ENCODE results near the gene PLPP4. TPM values are rescaled to one million over a fixed set of nuclear protein-coding genes. Genes with fewer than 3 reads are reported as not detected.

PLPP4 gene
- total RNA-seq, 1 experiment from 2014 or later, result not detected

DNA sequence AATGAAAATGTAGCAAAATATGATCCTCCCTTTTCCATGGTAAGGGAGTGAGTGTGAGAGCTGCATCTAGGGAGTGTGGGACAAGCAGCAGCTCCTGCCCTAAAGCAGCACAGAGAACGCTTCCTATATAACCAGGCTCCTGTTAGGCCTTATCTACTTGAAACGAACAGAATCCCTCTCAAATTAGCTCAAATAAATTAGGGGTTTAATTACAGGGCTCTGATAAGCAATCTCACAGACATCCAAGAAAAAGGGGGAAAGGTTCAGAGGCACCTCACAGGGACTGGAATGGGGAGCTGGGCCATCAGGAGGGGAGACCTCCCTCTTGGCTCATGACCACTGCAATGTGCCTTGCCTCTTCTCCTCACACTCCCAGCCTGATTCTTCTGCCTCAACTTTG lies 57.9 kb downstream of the PLPP4 start:
- no peak overlapping the region for H3K27ac ChIP-seq (ENCODE audit: low read depth, low read length)
- H3K4me3 ChIP-seq (replicated peaks in 1 of 2; ENCODE audit: low read depth in 1 of 2, low read length in 2 of 2), result no peak overlapping the region
- H2AFZ ChIP-seq (ENCODE audit: low read depth, low read length, poor library complexity, severe bottlenecking), result no peak overlapping the region
- intact Hi-C loops (cut with micrococcal nuclease), result no loop called here
- 0 out of 4 replicates have a peak, but pooled peaks cover 0 to 6% of the 10 kb centered on the region in 2 experiments for H3K4me1 ChIP-seq (ENCODE audit: control insufficient read depth in 1 of 2, insufficient read depth in 2 of 2, low read length in 2 of 2)
- no peaks in the 10 kb centered on the region for H3K79me2 ChIP-seq (ENCODE audit: insufficient read depth, low read length)
- TF ChIP-seq, protein P1, sequence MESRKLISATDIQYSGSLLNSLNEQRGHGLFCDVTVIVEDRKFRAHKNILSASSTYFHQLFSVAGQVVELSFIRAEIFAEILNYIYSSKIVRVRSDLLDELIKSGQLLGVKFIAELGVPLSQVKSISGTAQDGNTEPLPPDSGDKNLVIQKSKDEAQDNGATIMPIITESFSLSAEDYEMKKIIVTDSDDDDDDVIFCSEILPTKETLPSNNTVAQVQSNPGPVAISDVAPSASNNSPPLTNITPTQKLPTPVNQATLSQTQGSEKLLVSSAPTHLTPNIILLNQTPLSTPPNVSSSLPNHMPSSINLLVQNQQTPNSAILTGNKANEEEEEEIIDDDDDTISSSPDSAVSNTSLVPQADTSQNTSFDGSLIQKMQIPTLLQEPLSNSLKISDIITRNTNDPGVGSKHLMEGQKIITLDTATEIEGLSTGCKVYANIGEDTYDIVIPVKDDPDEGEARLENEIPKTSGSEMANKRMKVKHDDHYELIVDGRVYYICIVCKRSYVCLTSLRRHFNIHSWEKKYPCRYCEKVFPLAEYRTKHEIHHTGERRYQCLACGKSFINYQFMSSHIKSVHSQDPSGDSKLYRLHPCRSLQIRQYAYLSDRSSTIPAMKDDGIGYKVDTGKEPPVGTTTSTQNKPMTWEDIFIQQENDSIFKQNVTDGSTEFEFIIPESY (IDR thresholded peaks at IDR 0.05; ENCODE audit: extremely low read depth, insufficient replicate concordance, low read length), result no peak
- TF ChIP-seq, protein P2, sequence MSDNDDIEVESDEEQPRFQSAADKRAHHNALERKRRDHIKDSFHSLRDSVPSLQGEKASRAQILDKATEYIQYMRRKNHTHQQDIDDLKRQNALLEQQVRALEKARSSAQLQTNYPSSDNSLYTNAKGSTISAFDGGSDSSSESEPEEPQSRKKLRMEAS (IDR thresholded peaks at IDR 0.05), result no peak
- TF ChIP-seq TCF7L2 (IDR thresholded peaks at IDR 0.05; ENCODE audit: borderline replicate concordance, extremely low read depth, insufficient read depth, insufficient read length), result no peak
- no peak for TF ChIP-seq EZH2phosphoT487 (IDR thresholded peaks at IDR 0.05; ENCODE audit: borderline replicate concordance)
- TF ChIP-seq JUND (IDR thresholded peaks at IDR 0.05), result no peak
- no peaks in the 10 kb centered on the region for H3K36me3 ChIP-seq (ENCODE audit: control insufficient read depth in 1 of 2, insufficient read depth in 2 of 2, low read length in 2 of 2)
- H4K20me1 ChIP-seq (ENCODE audit: insufficient read depth), result no peaks in the 10 kb centered on the region
- ChIA-PET RAD21 (ENCODE audit: low non-redundant PET in 1 of 2, low total read pairs in 2 of 2, uncharacterized antibody in 2 of 2, unreplicated experiment in 2 of 2) (no interaction called here), POLR2A (no interaction called here), CTCF (no interaction called here)
- H3K9ac ChIP-seq (ENCODE audit: low read length), result no peak overlapping the region
- DNase-seq (ENCODE audit: low read depth, low spot score), result no peak
- peaks cover 32% of the 10 kb centered on the region for H3K27me3 ChIP-seq (ENCODE audit: insufficient read depth, low read length)
- H3K4me2 ChIP-seq (ENCODE audit: low read length), result no peak overlapping the region
- no peak for ATAC-seq
- no peaks in the 10 kb centered on the region for H3K9me2 ChIP-seq (ENCODE audit: insufficient read depth)
- BruUV-seq (replicated peaks), result no TSS peak
- H3K9me3 ChIP-seq (ENCODE audit: control insufficient read depth in 1 of 2, insufficient read depth in 1 of 2, low read depth in 1 of 2, low read length in 2 of 2), result no peaks in the 10 kb centered on the region

DNA sequence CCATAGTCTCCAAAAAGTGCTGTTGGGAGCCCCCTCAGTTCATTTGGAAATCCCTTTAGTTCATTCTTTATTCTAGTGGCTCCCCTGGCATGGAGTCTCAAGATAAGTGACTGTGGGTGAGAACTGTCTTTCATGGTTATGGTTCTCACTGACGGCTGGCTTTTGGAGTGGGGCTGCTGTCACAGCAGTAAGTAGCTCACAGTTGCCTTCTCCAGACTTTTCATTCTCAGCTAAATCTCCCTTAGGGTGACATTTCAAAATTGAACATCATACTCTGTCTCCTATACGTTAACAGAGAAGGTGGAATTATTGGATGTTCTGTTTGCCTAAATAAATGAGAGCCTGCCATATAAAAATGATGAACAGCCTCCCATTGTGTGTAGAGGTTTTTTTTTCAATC lies 58.7 kb downstream of the PLPP4 start:
- TF ChIP-seq JUND (IDR thresholded peaks at IDR 0.05), result no peak
- TF ChIP-seq POLR2A (IDR thresholded peaks at IDR 0.05; ENCODE audit: borderline replicate concordance, extremely low read depth, insufficient read depth, insufficient read length), result no peak
- TF ChIP-seq YY1 (IDR thresholded peaks at IDR 0.05; ENCODE audit: extremely low read depth, insufficient replicate concordance, low read depth, low read length), result no peak
- no peak for TF ChIP-seq EGR1 (IDR thresholded peaks at IDR 0.05; ENCODE audit: low read depth)
- TF ChIP-seq CEBPB (IDR thresholded peaks at IDR 0.05; ENCODE audit: low read depth), result no peak
- TF ChIP-seq FOSL1 (IDR thresholded peaks at IDR 0.05; ENCODE audit: low read depth), result no peak
- TF ChIP-seq, protein P3, sequence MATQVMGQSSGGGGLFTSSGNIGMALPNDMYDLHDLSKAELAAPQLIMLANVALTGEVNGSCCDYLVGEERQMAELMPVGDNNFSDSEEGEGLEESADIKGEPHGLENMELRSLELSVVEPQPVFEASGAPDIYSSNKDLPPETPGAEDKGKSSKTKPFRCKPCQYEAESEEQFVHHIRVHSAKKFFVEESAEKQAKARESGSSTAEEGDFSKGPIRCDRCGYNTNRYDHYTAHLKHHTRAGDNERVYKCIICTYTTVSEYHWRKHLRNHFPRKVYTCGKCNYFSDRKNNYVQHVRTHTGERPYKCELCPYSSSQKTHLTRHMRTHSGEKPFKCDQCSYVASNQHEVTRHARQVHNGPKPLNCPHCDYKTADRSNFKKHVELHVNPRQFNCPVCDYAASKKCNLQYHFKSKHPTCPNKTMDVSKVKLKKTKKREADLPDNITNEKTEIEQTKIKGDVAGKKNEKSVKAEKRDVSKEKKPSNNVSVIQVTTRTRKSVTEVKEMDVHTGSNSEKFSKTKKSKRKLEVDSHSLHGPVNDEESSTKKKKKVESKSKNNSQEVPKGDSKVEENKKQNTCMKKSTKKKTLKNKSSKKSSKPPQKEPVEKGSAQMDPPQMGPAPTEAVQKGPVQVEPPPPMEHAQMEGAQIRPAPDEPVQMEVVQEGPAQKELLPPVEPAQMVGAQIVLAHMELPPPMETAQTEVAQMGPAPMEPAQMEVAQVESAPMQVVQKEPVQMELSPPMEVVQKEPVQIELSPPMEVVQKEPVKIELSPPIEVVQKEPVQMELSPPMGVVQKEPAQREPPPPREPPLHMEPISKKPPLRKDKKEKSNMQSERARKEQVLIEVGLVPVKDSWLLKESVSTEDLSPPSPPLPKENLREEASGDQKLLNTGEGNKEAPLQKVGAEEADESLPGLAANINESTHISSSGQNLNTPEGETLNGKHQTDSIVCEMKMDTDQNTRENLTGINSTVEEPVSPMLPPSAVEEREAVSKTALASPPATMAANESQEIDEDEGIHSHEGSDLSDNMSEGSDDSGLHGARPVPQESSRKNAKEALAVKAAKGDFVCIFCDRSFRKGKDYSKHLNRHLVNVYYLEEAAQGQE (IDR thresholded peaks at IDR 0.05; ENCODE audit: low read depth), result no peak
- TF ChIP-seq SRF (IDR thresholded peaks at IDR 0.05; ENCODE audit: low read depth), result no peak
- no peaks in the 10 kb centered on the region for H3K9me2 ChIP-seq (ENCODE audit: insufficient read depth)
- H3K36me3 ChIP-seq (ENCODE audit: control insufficient read depth in 1 of 2, insufficient read depth in 2 of 2, low read length in 2 of 2), result no peaks in the 10 kb centered on the region
- H4K20me1 ChIP-seq (ENCODE audit: insufficient read depth), result no peaks in the 10 kb centered on the region
- no peak overlapping the region for H3K9ac ChIP-seq (ENCODE audit: low read length)
- no TSS peak for BruUV-seq (replicated peaks)
- H3K79me2 ChIP-seq (ENCODE audit: insufficient read depth, low read length), result no peaks in the 10 kb centered on the region
- ChIA-PET RAD21 (ENCODE audit: low non-redundant PET in 1 of 2, low total read pairs in 2 of 2, uncharacterized antibody in 2 of 2, unreplicated experiment in 2 of 2) (no interaction called here), CTCF (no interaction called here), POLR2A (no interaction called here)
- H3K4me1 ChIP-seq (ENCODE audit: control insufficient read depth in 1 of 2, insufficient read depth in 2 of 2, low read length in 2 of 2), result 0 out of 4 replicates have a peak, but pooled peaks cover 0 to 6% of the 10 kb centered on the region in 2 experiments
- H3K27ac ChIP-seq (ENCODE audit: low read depth, low read length), result no peak overlapping the region
- DNase-seq (ENCODE audit: low read depth, low spot score) (no peak), ATAC-seq (no peak)
- no peak overlapping the region for H3K4me3 ChIP-seq (replicated peaks in 1 of 2; ENCODE audit: low read depth in 1 of 2, low read length in 2 of 2)
- intact Hi-C loops (cut with micrococcal nuclease), result no loop called here
- no peaks in the 10 kb centered on the region for H3K9me3 ChIP-seq (ENCODE audit: control insufficient read depth in 1 of 2, insufficient read depth in 1 of 2, low read depth in 1 of 2, low read length in 2 of 2)
- no peak overlapping the region for H3K4me2 ChIP-seq (ENCODE audit: low read length)
- H2AFZ ChIP-seq (ENCODE audit: low read depth, low read length, poor library complexity, severe bottlenecking), result no peak overlapping the region
- H3K27me3 ChIP-seq (ENCODE audit: insufficient read depth, low read length), result peaks cover 32% of the 10 kb centered on the region
